H54 (cell line): ENCODE measurements around the gene MAPT.
"Not testable (repeated sequence)": the region's sequence is repeated elsewhere in the genome, so short reads cannot be mapped to it uniquely, and the experiment has no call there.

Experiments
- DNase-seq: peaks from one replicate; pipeline ENCODE4 v3.0.0; 2011; ENCODE audit warnings: low spot score, mixed read lengths; ENCODE audit not compliant: insufficient read length
- FAIRE-seq: peaks from 3 replicates; lab custom pipeline; 2011; peaks lifted over from hg19 to GRCh38; lab: Jason Lieb, UNC
- POLR2A ChIP-seq: IDR thresholded peaks from 2 replicates; pipeline ENCODE4 v1.6.1; 2011; ENCODE audit warnings: low read depth, mild to moderate bottlenecking, low read length

Gene MAPT

DNA sequence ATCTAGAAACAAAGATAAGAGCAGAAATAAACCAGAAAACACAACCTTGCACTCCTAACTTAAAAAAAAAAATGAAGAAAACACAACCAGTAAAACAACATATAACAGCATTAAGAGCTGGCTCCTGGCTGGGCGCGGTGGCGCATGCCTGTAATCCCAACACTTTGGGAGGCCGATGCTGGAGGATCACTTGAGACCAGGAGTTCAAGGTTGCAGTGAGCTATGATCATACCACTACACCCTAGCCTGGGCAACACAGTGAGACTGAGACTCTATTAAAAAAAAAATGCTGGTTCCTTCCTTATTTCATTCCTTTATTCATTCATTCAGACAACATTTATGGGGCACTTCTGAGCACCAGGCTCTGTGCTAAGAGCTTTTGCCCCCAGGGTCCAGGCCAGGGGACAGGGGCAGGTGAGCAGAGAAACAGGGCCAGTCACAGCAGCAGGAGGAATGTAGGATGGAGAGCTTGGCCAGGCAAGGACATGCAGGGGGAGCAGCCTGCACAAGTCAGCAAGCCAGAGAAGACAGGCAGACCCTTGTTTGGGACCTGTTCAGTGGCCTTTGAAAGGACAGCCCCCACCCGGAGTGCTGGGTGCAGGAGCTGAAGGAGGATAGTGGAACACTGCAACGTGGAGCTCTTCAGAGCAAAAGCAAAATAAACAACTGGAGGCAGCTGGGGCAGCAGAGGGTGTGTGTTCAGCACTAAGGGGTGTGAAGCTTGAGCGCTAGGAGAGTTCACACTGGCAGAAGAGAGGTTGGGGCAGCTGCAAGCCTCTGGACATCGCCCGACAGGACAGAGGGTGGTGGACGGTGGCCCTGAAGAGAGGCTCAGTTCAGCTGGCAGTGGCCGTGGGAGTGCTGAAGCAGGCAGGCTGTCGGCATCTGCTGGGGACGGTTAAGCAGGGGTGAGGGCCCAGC is 107.3 kb downstream of the MAPT start:
- FAIRE-seq (no peak), DNase-seq (no peak)
- no peak for TF ChIP-seq POLR2A

DNA sequence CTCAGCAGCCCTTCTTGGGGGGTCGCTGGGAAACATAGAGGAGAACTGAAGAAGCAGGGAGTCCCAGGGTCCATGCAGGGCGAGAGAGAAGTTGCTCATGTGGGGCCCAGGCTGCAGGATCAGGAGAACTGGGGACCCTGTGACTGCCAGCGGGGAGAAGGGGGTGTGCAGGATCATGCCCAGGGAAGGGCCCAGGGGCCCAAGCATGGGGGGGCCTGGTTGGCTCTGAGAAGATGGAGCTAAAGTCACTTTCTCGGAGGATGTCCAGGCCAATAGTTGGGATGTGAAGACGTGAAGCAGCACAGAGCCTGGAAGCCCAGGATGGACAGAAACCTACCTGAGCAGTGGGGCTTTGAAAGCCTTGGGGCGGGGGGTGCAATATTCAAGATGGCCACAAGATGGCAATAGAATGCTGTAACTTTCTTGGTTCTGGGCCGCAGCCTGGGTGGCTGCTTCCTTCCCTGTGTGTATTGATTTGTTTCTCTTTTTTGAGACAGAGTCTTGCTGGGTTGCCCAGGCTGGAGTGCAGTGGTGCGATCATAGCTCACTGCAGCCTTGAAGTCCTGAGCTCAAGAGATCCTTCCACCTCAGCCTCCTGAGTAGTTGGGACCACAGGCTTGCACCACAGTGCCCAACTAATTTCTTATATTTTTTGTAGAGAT is 108.1 kb downstream of the MAPT start:
- TF ChIP-seq POLR2A = no peak
- FAIRE-seq (peak; percentile 88), DNase-seq (peak; percentile 81)

DNA sequence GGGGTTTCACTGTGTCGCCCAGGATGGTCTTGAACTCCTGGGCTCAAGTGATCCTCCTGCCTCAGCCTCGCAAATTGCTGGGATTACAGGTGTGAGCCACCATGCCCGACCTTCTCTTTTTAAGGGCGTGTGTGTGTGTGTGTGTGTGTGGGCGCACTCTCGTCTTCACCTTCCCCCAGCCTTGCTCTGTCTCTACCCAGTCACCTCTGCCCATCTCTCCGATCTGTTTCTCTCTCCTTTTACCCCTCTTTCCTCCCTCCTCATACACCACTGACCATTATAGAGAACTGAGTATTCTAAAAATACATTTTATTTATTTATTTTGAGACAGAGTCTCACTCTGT is 108.6 kb downstream of the MAPT start:
- no peak for TF ChIP-seq POLR2A
- DNase-seq (no peak), FAIRE-seq (no peak)

DNA sequence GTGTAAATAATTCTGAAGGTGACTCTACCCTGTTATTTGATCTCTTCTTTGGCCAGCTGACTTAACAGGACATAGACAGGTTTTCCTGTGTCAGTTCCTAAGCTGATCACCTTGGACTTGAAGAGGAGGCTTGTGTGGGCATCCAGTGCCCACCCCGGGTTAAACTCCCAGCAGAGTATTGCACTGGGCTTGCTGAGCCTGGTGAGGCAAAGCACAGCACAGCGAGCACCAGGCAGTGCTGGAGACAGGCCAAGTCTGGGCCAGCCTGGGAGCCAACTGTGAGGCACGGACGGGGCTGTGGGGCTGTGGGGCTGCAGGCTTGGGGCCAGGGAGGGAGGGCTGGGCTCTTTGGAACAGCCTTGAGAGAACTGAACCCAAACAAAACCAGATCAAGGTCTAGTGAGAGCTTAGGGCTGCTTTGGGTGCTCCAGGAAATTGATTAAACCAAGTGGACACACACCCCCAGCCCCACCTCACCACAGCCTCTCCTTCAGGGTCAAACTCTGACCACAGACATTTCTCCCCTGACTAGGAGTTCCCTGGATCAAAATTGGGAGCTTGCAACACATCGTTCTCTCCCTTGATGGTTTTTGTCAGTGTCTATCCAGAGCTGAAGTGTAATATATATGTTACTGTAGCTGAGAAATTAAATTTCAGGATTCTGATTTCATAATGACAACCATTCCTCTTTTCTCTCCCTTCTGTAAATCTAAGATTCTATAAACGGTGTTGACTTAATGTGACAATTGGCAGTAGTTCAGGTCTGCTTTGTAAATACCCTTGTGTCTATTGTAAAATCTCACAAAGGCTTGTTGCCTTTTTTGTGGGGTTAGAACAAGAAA is 109.8 kb downstream of the MAPT start:
- DNase-seq (no peak), FAIRE-seq (no peak)
- TF ChIP-seq POLR2A = no peak

DNA sequence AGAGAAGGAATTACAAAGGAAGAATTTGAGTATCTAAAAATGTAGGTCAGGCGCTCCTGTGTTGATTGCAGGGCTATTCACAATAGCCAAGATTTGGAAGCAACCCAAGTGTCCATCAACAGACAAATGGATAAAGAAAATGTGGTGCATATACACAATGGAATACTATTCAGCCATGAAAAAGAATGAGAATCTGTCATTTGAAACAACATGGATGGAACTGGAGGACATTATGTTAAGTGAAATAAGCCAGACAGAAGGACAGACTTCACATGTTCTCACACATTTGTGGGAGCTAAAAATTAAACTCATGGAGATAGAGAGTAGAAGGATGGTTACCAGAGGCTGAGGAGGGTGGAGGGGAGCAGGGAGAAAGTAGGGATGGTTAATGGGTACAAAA is 111.7 kb downstream of the MAPT start:
- FAIRE-seq, DNase-seq: not testable (repeated sequence)

DNA sequence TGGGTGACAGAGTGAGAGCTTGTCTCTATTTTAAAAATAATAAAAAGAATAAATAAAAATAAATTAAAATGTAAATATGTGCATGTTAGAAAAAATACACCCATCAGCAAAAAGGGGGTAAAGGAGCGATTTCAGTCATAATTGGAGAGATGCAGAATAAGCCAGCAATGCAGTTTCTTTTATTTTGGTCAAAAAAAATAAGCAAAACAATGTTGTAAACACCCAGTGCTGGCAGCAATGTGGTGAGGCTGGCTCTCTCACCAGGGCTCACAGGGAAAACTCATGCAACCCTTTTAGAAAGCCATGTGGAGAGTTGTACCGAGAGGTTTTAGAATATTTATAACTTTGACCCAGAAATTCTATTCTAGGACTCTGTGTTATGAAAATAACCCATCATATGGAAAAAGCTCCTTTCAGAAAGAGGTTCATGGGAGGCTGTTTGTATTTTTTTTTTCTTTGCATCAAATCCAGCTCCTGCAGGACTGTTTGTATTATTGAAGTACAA is 113.2 kb downstream of the MAPT start:
- DNase-seq = no peak
- no peak for TF ChIP-seq POLR2A
- no peak for FAIRE-seq

DNA sequence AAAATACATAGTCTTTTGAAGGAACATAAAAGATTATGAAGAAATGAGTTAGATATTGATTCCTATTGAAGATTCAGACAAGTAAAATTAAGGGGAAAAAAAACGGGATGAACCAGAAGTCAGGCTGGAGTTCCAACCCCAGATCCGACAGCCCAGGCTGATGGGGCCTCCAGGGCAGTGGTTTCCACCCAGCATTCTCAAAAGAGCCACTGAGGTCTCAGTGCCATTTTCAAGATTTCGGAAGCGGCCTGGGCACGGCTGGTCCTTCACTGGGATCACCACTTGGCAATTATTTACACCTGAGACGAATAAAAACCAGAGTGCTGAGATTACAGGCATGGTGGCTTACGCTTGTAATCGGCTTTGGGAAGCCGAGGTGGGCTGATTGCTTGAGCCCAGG is 114.2 kb downstream of the MAPT start:
- no peak for TF ChIP-seq POLR2A
- FAIRE-seq (no peak), DNase-seq (no peak)

DNA sequence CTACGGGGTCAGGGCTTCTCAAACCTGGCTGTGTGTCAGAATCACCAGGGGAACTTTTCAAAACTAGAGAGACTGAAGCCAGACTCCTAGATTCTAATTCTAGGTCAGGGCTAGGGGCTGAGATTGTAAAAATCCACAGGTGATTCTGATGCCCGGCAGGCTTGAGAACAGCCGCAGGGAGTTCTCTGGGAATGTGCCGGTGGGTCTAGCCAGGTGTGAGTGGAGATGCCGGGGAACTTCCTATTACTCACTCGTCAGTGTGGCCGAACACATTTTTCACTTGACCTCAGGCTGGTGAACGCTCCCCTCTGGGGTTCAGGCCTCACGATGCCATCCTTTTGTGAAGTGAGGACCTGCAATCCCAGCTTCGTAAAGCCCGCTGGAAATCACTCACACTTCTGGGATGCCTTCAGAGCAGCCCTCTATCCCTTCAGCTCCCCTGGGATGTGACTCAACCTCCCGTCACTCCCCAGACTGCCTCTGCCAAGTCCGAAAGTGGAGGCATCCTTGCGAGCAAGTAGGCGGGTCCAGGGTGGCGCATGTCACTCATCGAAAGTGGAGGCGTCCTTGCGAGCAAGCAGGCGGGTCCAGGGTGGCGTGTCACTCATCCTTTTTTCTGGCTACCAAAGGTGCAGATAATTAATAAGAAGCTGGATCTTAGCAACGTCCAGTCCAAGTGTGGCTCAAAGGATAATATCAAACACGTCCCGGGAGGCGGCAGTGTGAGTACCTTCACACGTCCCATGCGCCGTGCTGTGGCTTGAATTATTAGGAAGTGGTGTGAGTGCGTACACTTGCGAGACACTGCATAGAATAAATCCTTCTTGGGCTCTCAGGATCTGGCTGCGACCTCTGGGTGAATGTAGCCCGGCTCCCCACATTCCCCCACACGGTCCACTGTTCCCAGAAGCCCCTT is 115.6 kb downstream of the MAPT start:
- TF ChIP-seq POLR2A = no peak
- DNase-seq (peak; percentile 76), FAIRE-seq (no peak)

DNA sequence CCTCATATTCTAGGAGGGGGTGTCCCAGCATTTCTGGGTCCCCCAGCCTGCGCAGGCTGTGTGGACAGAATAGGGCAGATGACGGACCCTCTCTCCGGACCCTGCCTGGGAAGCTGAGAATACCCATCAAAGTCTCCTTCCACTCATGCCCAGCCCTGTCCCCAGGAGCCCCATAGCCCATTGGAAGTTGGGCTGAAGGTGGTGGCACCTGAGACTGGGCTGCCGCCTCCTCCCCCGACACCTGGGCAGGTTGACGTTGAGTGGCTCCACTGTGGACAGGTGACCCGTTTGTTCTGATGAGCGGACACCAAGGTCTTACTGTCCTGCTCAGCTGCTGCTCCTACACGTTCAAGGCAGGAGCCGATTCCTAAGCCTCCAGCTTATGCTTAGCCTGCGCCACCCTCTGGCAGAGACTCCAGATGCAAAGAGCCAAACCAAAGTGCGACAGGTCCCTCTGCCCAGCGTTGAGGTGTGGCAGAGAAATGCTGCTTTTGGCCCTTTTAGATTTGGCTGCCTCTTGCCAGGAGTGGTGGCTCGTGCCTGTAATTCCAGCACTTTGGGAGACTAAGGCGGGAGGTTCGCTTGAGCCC is 116.3 kb downstream of the MAPT start:
- FAIRE-seq (no peak), DNase-seq (no peak)
- no peak for TF ChIP-seq POLR2A

DNA sequence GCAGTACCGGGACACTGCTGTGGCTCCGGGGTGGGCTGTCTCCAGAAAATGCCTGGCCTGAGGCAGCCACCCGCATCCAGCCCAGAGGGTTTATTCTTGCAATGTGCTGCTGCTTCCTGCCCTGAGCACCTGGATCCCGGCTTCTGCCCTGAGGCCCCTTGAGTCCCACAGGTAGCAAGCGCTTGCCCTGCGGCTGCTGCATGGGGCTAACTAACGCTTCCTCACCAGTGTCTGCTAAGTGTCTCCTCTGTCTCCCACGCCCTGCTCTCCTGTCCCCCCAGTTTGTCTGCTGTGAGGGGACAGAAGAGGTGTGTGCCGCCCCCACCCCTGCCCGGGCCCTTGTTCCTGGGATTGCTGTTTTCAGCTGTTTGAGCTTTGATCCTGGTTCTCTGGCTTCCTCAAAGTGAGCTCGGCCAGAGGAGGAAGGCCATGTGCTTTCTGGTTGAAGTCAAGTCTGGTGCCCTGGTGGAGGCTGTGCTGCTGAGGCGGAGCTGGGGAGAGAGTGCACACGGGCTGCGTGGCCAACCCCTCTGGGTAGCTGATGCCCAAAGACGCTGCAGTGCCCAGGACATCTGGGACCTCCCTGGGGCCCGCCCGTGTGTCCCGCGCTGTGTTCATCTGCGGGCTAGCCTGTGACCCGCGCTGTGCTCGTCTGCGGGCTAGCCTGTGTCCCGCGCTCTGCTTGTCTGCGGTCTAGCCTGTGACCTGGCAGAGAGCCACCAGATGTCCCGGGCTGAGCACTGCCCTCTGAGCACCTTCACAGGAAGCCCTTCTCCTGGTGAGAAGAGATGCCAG is 117.6 kb downstream of the MAPT start:
- DNase-seq (no peak), FAIRE-seq (no peak)
- no peak for TF ChIP-seq POLR2A

DNA sequence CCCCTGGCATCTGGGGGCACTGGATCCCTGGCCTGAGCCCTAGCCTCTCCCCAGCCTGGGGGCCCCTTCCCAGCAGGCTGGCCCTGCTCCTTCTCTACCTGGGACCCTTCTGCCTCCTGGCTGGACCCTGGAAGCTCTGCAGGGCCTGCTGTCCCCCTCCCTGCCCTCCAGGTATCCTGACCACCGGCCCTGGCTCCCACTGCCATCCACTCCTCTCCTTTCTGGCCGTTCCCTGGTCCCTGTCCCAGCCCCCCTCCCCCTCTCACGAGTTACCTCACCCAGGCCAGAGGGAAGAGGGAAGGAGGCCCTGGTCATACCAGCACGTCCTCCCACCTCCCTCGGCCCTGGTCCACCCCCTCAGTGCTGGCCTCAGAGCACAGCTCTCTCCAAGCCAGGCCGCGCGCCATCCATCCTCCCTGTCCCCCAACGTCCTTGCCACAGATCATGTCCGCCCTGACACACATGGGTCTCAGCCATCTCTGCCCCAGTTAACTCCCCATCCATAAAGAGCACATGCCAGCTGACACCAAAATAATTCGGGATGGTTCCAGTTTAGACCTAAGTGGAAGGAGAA is 118.2 kb downstream of the MAPT start:
- FAIRE-seq (no peak), DNase-seq (no peak)
- no peak for TF ChIP-seq POLR2A
